ENCODE data around the gene SIK2. TPM values are rescaled to one million over a fixed set of nuclear protein-coding genes. Genes with fewer than 3 reads are reported as not detected.

SIK2 gene
- total RNA-seq, 1 experiment from 2014 or later = 64.8 TPM

DNA sequence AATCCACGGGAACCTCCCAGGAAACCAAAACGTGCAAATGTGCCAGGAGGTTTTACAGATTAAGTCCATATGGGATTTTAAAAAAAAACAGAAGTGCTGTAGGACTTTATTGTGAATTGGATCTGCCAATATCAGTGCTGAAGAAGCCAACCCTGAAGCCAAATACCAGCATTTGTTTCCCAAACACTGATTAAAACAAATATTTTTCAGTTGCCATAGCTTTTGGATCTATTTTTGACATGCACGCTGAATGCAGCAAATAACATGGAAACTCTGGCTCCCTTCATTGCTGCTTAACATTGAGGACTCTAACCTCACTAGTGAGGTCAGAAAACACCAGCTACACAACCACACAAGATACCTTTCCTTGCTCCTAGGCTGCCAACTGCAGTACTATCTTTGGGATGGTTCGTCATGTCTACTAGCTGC lies 28.4 kb upstream of the SIK2 start:
- peak overlapping the region; percentile 64 for H3K4me2 ChIP-seq (ENCODE audit: low read depth, low read length, poor library complexity, severe bottlenecking)
- no peaks in the 10 kb centered on the region for H3K79me2 ChIP-seq (ENCODE audit: low read length)

GRCh38 chr11:111574373-111575225 lies 27.6 kb upstream of the SIK2 start:
- Histone ChIP-seq H4K20me1 (ENCODE audit: insufficient read depth, low read depth, low read length) (no peaks in the 10 kb centered on the region), H3K79me2 (ENCODE audit: low read length) (no peaks in the 10 kb centered on the region), H3K27me3 (ENCODE audit: low read length) (no peaks in the 10 kb centered on the region), H3K36me3 (ENCODE audit: insufficient read depth, low read length) (no peaks in the 10 kb centered on the region), H3K9ac (ENCODE audit: low read length) (peak overlapping the region; percentile 25), H2AFZ (ENCODE audit: low read length) (peak overlapping the region; percentile 13), H3K9me3 (ENCODE audit: low read length) (no peaks in the 10 kb centered on the region), H3K9me2 (replicated peaks; ENCODE audit: insufficient read depth, low read length) (no peaks in the 10 kb centered on the region), H3K4me2 (ENCODE audit: low read depth, low read length, poor library complexity, severe bottlenecking) (peak overlapping the region; percentile 64), H3K27ac (ENCODE audit: low read length) (no peak overlapping the region), H3K4me1 (ENCODE audit: low read length) (peaks cover 18% of the 10 kb centered on the region), H3K4me3 (ENCODE audit: low read length) (peak overlapping the region; percentile 29)
- peak; percentile 89 for DNase-seq

More for the DNA sequence above, 28.4 kb upstream of the SIK2 start:
- peak; percentile 70 for DNase-seq
- peak overlapping the region; percentile 13 for H2AFZ ChIP-seq (ENCODE audit: low read length)
- peak overlapping the region; percentile 25 for H3K9ac ChIP-seq (ENCODE audit: low read length)
- H3K4me3 ChIP-seq (ENCODE audit: low read length) = peak overlapping the region; percentile 29
- H3K9me3 ChIP-seq (ENCODE audit: low read length) = no peaks in the 10 kb centered on the region
- no peaks in the 10 kb centered on the region for H4K20me1 ChIP-seq (ENCODE audit: insufficient read depth, low read depth, low read length)
- H3K27me3 ChIP-seq (ENCODE audit: low read length) = no peaks in the 10 kb centered on the region
- H3K36me3 ChIP-seq (ENCODE audit: insufficient read depth, low read length) = no peaks in the 10 kb centered on the region
- H3K4me1 ChIP-seq (ENCODE audit: low read length) = peaks cover 18% of the 10 kb centered on the region
- H3K9me2 ChIP-seq (replicated peaks; ENCODE audit: insufficient read depth, low read length) = no peaks in the 10 kb centered on the region
- no peak overlapping the region for H3K27ac ChIP-seq (ENCODE audit: low read length)

- Histone ChIP-seq H3K9ac (ENCODE audit: low read length) (no peak overlapping the region), H3K9me2 (replicated peaks; ENCODE audit: insufficient read depth, low read length) (no peaks in the 10 kb centered on the region), H3K4me2 (ENCODE audit: low read depth, low read length, poor library complexity, severe bottlenecking) (no peak overlapping the region), H3K27ac (ENCODE audit: low read length) (no peak overlapping the region), H3K4me1 (ENCODE audit: low read length) (peaks cover 21% of the 10 kb centered on the region), H3K9me3 (ENCODE audit: low read length) (no peaks in the 10 kb centered on the region), H3K36me3 (ENCODE audit: insufficient read depth, low read length) (no peaks in the 10 kb centered on the region), H3K79me2 (ENCODE audit: low read length) (no peaks in the 10 kb centered on the region), H4K20me1 (ENCODE audit: insufficient read depth, low read depth, low read length) (no peaks in the 10 kb centered on the region), H3K4me3 (ENCODE audit: low read length) (no peak overlapping the region), H2AFZ (ENCODE audit: low read length) (no peak overlapping the region), H3K27me3 (ENCODE audit: low read length) (no peaks in the 10 kb centered on the region)
- DNase-seq = no peak
Measured at GRCh38 chr11:111575740-111576139, 26.5 kb upstream of the SIK2 start.

- no peak overlapping the region for H3K27ac ChIP-seq (ENCODE audit: low read length)
- no peaks in the 10 kb centered on the region for H3K27me3 ChIP-seq (ENCODE audit: low read length)
- no peaks in the 10 kb centered on the region for H3K9me2 ChIP-seq (replicated peaks; ENCODE audit: insufficient read depth, low read length)
- no peak overlapping the region for H3K9ac ChIP-seq (ENCODE audit: low read length)
- no peak overlapping the region for H2AFZ ChIP-seq (ENCODE audit: low read length)
- no peak overlapping the region for H3K4me3 ChIP-seq (ENCODE audit: low read length)
- DNase-seq = no peak
- no peaks in the 10 kb centered on the region for H3K36me3 ChIP-seq (ENCODE audit: insufficient read depth, low read length)
- peaks cover 23% of the 10 kb centered on the region for H3K4me1 ChIP-seq (ENCODE audit: low read length)
- no peaks in the 10 kb centered on the region for H3K79me2 ChIP-seq (ENCODE audit: low read length)
- no peaks in the 10 kb centered on the region for H3K9me3 ChIP-seq (ENCODE audit: low read length)
- no peak overlapping the region for H3K4me2 ChIP-seq (ENCODE audit: low read depth, low read length, poor library complexity, severe bottlenecking)
- H4K20me1 ChIP-seq (ENCODE audit: insufficient read depth, low read depth, low read length) = no peaks in the 10 kb centered on the region
Measured at GRCh38 chr11:111577821-111578220, 24.4 kb upstream of the SIK2 start.

DNA sequence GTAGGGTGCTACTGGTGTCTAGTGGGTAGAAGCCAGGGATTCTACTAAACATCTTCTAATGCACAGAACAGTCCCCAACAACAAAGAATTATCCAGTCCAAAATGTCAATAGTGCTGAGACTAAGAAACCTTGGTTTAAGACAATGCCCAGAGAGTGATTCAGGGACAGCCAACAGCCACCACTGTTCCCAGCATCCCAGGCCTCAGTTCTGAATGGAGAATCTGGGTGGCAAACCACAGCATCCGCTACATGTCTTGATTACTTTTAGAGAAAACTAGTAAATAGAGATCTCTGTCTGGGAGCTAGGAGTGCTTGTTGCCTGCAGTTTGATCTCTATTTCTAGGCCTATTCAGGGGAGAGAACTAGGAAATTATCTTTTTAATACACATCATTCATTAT lies 20.9 kb upstream of the SIK2 start:
- H3K9me2 ChIP-seq (replicated peaks; ENCODE audit: insufficient read depth, low read length) = no peaks in the 10 kb centered on the region
- no peak overlapping the region for H3K4me2 ChIP-seq (ENCODE audit: low read depth, low read length, poor library complexity, severe bottlenecking)
- H3K9me3 ChIP-seq (ENCODE audit: low read length) = no peaks in the 10 kb centered on the region
- no peak overlapping the region for H3K4me3 ChIP-seq (ENCODE audit: low read length)
- H3K4me1 ChIP-seq (ENCODE audit: low read length) = peaks cover 5% of the 10 kb centered on the region; the same call in 1 of the 2 replicates
- no peaks in the 10 kb centered on the region for H3K27me3 ChIP-seq (ENCODE audit: low read length)
- no peak overlapping the region for H2AFZ ChIP-seq (ENCODE audit: low read length)
- DNase-seq = no peak
- H3K9ac ChIP-seq (ENCODE audit: low read length) = no peak overlapping the region
- no peaks in the 10 kb centered on the region for H3K36me3 ChIP-seq (ENCODE audit: insufficient read depth, low read length)
- H3K79me2 ChIP-seq (ENCODE audit: low read length) = no peaks in the 10 kb centered on the region
- no peaks in the 10 kb centered on the region for H4K20me1 ChIP-seq (ENCODE audit: insufficient read depth, low read depth, low read length)
- no peak overlapping the region for H3K27ac ChIP-seq (ENCODE audit: low read length)

- no peak overlapping the region; the same call in 1 of the 2 replicates for H2AFZ ChIP-seq (ENCODE audit: low read length)
- no peak overlapping the region for H3K9ac ChIP-seq (ENCODE audit: low read length)
Measured at GRCh38 chr11:111582163-111582562, 20.1 kb upstream of the SIK2 start.

DNA sequence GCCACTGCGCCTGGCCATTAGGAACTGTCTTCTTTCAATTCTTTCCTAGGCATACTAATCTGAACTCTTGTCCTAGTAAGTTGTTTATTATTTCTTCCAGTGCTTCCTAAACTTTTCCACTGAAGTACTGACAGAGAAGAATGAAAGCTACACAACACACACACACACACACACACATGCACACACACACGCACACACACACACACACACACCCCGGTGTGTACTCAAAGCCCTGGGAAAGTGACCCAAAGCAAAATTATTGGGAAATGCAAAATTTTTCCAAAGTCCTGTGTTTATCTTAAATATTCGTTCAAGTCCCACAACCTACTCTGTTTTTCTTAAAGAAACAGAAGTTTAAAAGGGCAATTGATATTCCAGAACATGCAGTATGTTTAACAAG lies 19.4 kb upstream of the SIK2 start:
- H3K27me3 ChIP-seq (ENCODE audit: low read length) = no peaks in the 10 kb centered on the region
- H3K36me3 ChIP-seq (ENCODE audit: insufficient read depth, low read length) = no peaks in the 10 kb centered on the region
- no peak for DNase-seq
- no peaks in the 10 kb centered on the region for H4K20me1 ChIP-seq (ENCODE audit: insufficient read depth, low read depth, low read length)
- H2AFZ ChIP-seq (ENCODE audit: low read length) = no peak overlapping the region
- H3K9ac ChIP-seq (ENCODE audit: low read length) = no peak overlapping the region
- no peak overlapping the region for H3K4me2 ChIP-seq (ENCODE audit: low read depth, low read length, poor library complexity, severe bottlenecking)
- no peaks in the 10 kb centered on the region for H3K79me2 ChIP-seq (ENCODE audit: low read length)
- H3K9me3 ChIP-seq (ENCODE audit: low read length) = no peaks in the 10 kb centered on the region
- H3K27ac ChIP-seq (ENCODE audit: low read length) = no peak overlapping the region
- no peaks in the 10 kb centered on the region for H3K9me2 ChIP-seq (replicated peaks; ENCODE audit: insufficient read depth, low read length)
- H3K4me1 ChIP-seq (ENCODE audit: low read length) = peaks cover 5% of the 10 kb centered on the region; the same call in 1 of the 2 replicates
- no peak overlapping the region for H3K4me3 ChIP-seq (ENCODE audit: low read length)

More at GRCh38 chr11:111582163-111582562, 20.1 kb upstream of the SIK2 start:
- H3K27me3 ChIP-seq (ENCODE audit: low read length) = no peaks in the 10 kb centered on the region
- H4K20me1 ChIP-seq (ENCODE audit: insufficient read depth, low read depth, low read length) = no peaks in the 10 kb centered on the region
- peaks cover 5% of the 10 kb centered on the region; the same call in 1 of the 2 replicates for H3K4me1 ChIP-seq (ENCODE audit: low read length)
- no peaks in the 10 kb centered on the region for H3K79me2 ChIP-seq (ENCODE audit: low read length)
- H3K4me3 ChIP-seq (ENCODE audit: low read length) = no peak overlapping the region
- H3K36me3 ChIP-seq (ENCODE audit: insufficient read depth, low read length) = no peaks in the 10 kb centered on the region
- no peak overlapping the region for H3K27ac ChIP-seq (ENCODE audit: low read length)
- H3K9me3 ChIP-seq (ENCODE audit: low read length) = no peaks in the 10 kb centered on the region
- no peaks in the 10 kb centered on the region for H3K9me2 ChIP-seq (replicated peaks; ENCODE audit: insufficient read depth, low read length)
- DNase-seq = no peak
- no peak overlapping the region for H3K4me2 ChIP-seq (ENCODE audit: low read depth, low read length, poor library complexity, severe bottlenecking)

DNA sequence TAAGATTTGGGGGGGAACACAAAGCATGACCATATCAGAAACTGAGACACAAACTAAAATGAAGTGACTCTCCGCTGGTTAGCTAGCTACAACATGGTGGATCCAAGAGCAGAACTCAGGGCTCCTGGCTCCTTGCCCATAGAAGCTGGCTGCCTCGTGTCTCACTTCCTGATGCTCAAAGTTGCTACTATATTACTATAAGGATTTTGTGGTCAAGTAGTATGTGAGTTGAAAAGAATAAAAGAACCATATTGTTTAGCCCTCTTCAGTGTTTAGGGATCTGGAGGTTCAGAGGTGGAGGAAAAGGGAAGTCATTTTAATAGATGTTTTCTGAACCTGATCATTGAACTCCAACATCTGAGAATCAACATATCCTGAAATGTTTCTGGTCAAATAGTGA lies 16.9 kb upstream of the SIK2 start:
- peak overlapping the region; percentile 6 for H2AFZ ChIP-seq (ENCODE audit: low read length)
- no peaks in the 10 kb centered on the region for H3K79me2 ChIP-seq (ENCODE audit: low read length)
- no peak overlapping the region for H3K9ac ChIP-seq (ENCODE audit: low read length)
- peaks cover 11% of the 10 kb centered on the region for H3K4me1 ChIP-seq (ENCODE audit: low read length)
- no peak overlapping the region for H3K4me2 ChIP-seq (ENCODE audit: low read depth, low read length, poor library complexity, severe bottlenecking)
- H3K27ac ChIP-seq (ENCODE audit: low read length) = no peak overlapping the region
- no peaks in the 10 kb centered on the region for H3K27me3 ChIP-seq (ENCODE audit: low read length)
- no peaks in the 10 kb centered on the region for H3K9me2 ChIP-seq (replicated peaks; ENCODE audit: insufficient read depth, low read length)
- H3K36me3 ChIP-seq (ENCODE audit: insufficient read depth, low read length) = no peaks in the 10 kb centered on the region
- peak; percentile 78 for DNase-seq
- H3K9me3 ChIP-seq (ENCODE audit: low read length) = no peaks in the 10 kb centered on the region
- no peak overlapping the region for H3K4me3 ChIP-seq (ENCODE audit: low read length)
- H4K20me1 ChIP-seq (ENCODE audit: insufficient read depth, low read depth, low read length) = no peaks in the 10 kb centered on the region
